Cardiac muscle cell (in vitro differentiated cells and primary cell): ENCODE measurements around the gene TPRG1. TPM values are rescaled to one million over a fixed set of nuclear protein-coding genes. Genes with fewer than 3 reads are reported as not detected.

Experiments
- DNase-seq, 2 donors: peaks; one replicate each; pipeline versions ENCODE4 v3.0.0 to v3.0.0-alpha.2; 2010 to 2017; ENCODE audit warnings: low read depth in 1 of 2, low spot score in 1 of 2
- H3K27ac ChIP-seq: fragments of 200-600 bp; sonication (generic); 2 replicates; pipeline ENCODE4 v1.5.1; 2016
- H3K27me3 ChIP-seq: fragments of 200-600 bp; sonication (generic); 2 replicates; pipeline ENCODE4 v1.6.0; 2016; ENCODE audit warnings: control low read depth
- H3K36me3 ChIP-seq: fragments of 200-600 bp; sonication (generic); 2 replicates; pipeline ENCODE4 v1.5.1; 2016; ENCODE audit warnings: control low read depth
- H3K4me1 ChIP-seq: fragments of 200-600 bp; sonication (generic); 2 replicates; pipeline ENCODE4 v1.8.1; 2017; ENCODE audit warnings: low read depth, mild to moderate bottlenecking, mixed run types
- H3K4me3 ChIP-seq: fragments of 200-600 bp; sonication (generic); 2 replicates; pipeline ENCODE4 v1.5.1; 2016; ENCODE audit warnings: mild to moderate bottlenecking
- H3K9me3 ChIP-seq: fragments of 200-600 bp; sonication (generic); 2 replicates; pipeline ENCODE4 v1.5.1; 2017; ENCODE audit warnings: low read depth, mild to moderate bottlenecking, control low read depth
- polyA plus RNA-seq: library from polyadenylated mRNA; unstranded; fragments of >200 nt; fragmentation: Nextera tagmentation; extraction: Ambion mirVana; gene quantifications from 2 replicates; pipeline ENCODE4 v1.2.1, GENCODE V29; 2016
- total RNA-seq: library from RNA; depleted of rRNA; stranded (reverse); fragments of >200 nt; gene quantifications from 2 replicates; pipeline ENCODE4 v1.2.3, GENCODE V29; 2016
- TF ChIP-seq, protein P1 (sequence below): IDR thresholded peaks from 2 replicates; pipeline ENCODE4 v1.5.1; 2012; ENCODE audit warnings: low read depth, mild to moderate bottlenecking, low read length

The TPRG1 gene
- total and polyA plus RNA-seq, 2 experiments from 2014 or later = 0.09 to 0.48 TPM

DNA sequence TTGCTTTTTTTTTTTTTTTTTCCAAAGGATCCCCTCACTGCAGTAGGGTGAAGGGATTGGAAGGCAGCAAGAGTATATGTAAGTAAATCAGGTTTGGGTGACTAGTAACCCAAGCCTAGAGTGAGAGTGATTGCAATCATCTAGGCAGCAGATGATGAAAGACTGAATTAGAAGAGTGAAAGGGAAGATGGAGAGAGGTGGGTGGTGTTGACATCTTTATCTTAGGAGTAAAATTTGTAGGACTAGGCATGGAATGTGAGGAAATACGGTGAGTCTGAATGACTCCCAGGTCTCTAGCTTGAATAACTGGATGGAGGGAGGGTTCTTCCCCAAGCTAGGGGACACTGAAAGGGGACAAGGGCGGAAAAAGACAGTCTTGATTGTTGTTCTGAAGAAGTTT is 63.4 kb downstream of the TPRG1 start:
- no peaks in the 10 kb centered on the region for H3K9me3 ChIP-seq
- H3K4me3 ChIP-seq = no peak overlapping the region
- no peaks in the 10 kb centered on the region for H3K36me3 ChIP-seq
- H3K27me3 ChIP-seq = peaks cover 16% of the 10 kb centered on the region
- no peak for DNase-seq
- TF ChIP-seq, protein P1, sequence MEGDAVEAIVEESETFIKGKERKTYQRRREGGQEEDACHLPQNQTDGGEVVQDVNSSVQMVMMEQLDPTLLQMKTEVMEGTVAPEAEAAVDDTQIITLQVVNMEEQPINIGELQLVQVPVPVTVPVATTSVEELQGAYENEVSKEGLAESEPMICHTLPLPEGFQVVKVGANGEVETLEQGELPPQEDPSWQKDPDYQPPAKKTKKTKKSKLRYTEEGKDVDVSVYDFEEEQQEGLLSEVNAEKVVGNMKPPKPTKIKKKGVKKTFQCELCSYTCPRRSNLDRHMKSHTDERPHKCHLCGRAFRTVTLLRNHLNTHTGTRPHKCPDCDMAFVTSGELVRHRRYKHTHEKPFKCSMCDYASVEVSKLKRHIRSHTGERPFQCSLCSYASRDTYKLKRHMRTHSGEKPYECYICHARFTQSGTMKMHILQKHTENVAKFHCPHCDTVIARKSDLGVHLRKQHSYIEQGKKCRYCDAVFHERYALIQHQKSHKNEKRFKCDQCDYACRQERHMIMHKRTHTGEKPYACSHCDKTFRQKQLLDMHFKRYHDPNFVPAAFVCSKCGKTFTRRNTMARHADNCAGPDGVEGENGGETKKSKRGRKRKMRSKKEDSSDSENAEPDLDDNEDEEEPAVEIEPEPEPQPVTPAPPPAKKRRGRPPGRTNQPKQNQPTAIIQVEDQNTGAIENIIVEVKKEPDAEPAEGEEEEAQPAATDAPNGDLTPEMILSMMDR = no peak
- no peaks in the 10 kb centered on the region for H3K4me1 ChIP-seq
- no peak overlapping the region for H3K27ac ChIP-seq

DNA sequence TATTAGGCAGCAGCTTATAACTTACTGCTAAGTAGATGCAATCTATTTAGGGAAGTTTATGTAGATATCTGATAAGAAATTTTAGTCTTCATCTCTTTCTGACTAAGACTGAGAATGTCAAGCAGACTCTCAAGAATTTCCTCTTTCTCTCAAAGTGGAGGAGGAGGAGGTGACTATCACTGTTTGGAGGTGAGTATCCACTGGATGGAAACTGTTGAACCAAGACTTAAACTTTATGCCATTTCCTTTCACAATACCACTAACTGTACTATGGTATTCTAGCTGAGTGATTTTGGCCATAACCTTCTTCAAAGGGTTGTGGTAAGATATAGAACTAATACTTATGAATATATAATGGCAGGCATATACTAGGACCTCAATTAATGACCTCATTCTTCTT is 64.6 kb downstream of the TPRG1 start:
- no peaks in the 10 kb centered on the region for H3K36me3 ChIP-seq
- peaks cover 16% of the 10 kb centered on the region for H3K27me3 ChIP-seq
- H3K4me3 ChIP-seq = no peak overlapping the region
- no peak overlapping the region for H3K27ac ChIP-seq
- no peaks in the 10 kb centered on the region for H3K4me1 ChIP-seq
- no peak for DNase-seq
- TF ChIP-seq, protein P1 = no peak
- no peaks in the 10 kb centered on the region for H3K9me3 ChIP-seq

DNA sequence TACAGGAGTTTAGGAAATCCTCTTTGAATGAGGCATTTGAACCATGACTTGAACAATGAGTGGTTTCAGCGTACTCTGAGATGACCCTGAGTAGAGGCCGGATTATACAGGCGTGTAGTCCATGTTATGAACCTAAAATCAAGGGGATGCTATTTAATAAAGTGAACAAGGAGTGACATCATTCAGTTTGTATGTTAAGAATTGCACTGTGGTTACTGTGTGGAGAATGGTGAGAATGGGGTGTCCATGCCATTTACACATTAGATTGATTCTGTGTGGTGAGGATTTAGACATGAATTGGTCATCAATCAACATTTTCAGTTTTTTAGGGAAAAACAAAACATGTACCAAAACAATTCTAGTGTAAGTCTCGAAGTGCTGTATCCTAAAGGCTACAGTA is 65.8 kb downstream of the TPRG1 start:
- no peak overlapping the region for H3K27ac ChIP-seq
- H3K36me3 ChIP-seq = no peaks in the 10 kb centered on the region
- H3K27me3 ChIP-seq = peaks cover 16% of the 10 kb centered on the region
- no peak overlapping the region for H3K4me3 ChIP-seq
- DNase-seq = no peak
- no peaks in the 10 kb centered on the region for H3K9me3 ChIP-seq
- TF ChIP-seq, protein P1 = no peak
- H3K4me1 ChIP-seq = no peaks in the 10 kb centered on the region

DNA sequence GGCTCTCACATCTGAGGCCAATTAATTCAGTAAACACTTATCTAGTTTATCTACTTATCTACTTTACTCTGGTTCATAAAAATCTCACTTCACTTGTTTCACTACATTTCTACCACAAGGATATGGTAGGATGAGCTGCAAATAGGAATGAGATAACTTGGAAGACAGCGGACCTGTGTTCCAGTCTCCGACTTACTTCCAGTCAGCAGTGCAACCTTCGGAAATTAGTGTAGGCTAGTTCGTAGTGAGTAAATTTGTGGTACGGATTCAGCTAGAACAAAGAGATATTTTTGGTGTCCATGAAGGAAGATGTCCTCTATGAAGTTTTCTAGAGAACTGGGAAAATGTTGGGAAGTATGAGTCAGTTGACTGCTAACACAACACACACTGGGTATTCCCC is 66.3 kb downstream of the TPRG1 start:
- H3K4me3 ChIP-seq = no peak overlapping the region
- H3K4me1 ChIP-seq = no peaks in the 10 kb centered on the region
- TF ChIP-seq, protein P1 = no peak
- no peak for DNase-seq
- no peak overlapping the region for H3K27ac ChIP-seq
- no peaks in the 10 kb centered on the region for H3K9me3 ChIP-seq
- H3K27me3 ChIP-seq = peaks cover 16% of the 10 kb centered on the region
- no peaks in the 10 kb centered on the region for H3K36me3 ChIP-seq

DNA sequence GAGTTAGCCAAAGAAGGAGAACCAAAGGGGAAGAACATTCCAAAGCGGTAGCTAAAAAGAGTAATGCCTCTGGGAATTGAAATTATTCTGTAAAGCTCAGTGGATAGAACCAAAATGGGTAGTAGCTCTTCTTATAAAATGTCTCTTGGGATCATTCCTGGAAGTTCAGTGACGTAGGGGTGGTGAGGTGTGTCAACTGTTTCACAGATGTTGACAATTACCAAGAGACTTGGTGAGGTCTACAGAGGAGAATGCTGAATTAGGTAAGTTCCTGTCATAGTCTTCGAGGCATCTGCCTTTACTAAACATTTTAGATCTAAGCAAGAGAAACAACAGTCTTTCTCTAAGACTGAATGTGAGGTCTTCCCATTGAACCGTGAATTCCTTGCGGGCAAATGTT is 67.8 kb downstream of the TPRG1 start:
- no peaks in the 10 kb centered on the region for H3K4me1 ChIP-seq

More for the DNA sequence above, 67.8 kb downstream of the TPRG1 start:
- Histone ChIP-seq H3K4me3 (no peak overlapping the region), H3K9me3 (no peaks in the 10 kb centered on the region), H3K27ac (no peak overlapping the region), H3K27me3 (peaks cover 16% of the 10 kb centered on the region), H3K36me3 (no peaks in the 10 kb centered on the region)
- TF ChIP-seq, protein P1 = no peak
- no peak for DNase-seq
